ENCODE results near the gene SAMD9L.

GRCh38 chr7:93146472-93147141 lies 1.6 kb downstream of the SAMD9L start:
- TF ChIP-seq POLR2AphosphoS5 (IDR thresholded peaks at IDR 0.05) (no peak), POLR2A (IDR thresholded peaks at IDR 0.05) (no peak), CTCF (IDR thresholded peaks at IDR 0.05) (no peak)
